Measurements from ENCODE around the gene MMP17. TPM values are rescaled to one million over a fixed set of nuclear protein-coding genes. Genes with fewer than 3 reads are reported as not detected.

The MMP17 gene
- total and polyA plus RNA-seq, 2 of the 4 experiments (the other 2 are of a cell fraction), result 1.4 to 11.8 TPM

DNA sequence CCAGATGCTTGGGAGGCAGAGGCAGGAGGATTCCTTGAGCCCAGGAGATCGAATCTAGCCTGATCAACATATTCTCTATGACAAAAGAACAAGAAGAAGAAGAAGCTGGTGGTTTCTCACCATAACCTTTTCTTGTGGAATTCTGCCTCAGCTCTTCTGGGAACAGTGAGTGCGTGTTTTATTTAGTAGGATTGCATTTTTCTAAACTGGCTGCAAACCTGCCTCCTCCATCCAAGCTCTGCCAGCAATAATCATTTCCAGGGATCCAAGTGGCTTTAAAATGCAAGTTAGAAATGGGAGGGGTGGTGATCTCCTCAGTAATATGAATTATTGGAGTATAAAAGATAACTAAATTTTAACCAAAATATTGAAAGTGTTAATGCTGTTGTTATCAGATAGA is 46.1 kb upstream of the MMP17 start:
- Histone ChIP-seq H3K9ac (ENCODE audit: low read depth, low read length) (no peak overlapping the region), H3K14ac (replicated peaks; ENCODE audit: low read depth, low read length) (no peak overlapping the region), H4K91ac (ENCODE audit: insufficient read depth, low read depth, low read length) (no peak overlapping the region), H2BK5ac (ENCODE audit: low read depth, low read length, poor library complexity, severe bottlenecking) (no peak overlapping the region), H2BK15ac (ENCODE audit: low read depth, low read length) (no peak overlapping the region), H4K20me1 (ENCODE audit: insufficient read depth, low read length) (peaks cover 5% of the 10 kb centered on the region; the same call in 1 of the 2 replicates), H4K8ac (ENCODE audit: low read depth in 2 of 2, low read length in 2 of 2) (no peak overlapping the region), H3K4ac (ENCODE audit: low read depth, low read length) (no peak overlapping the region), H3K18ac (ENCODE audit: low read depth, low read length) (no peak overlapping the region), H3K56ac (ENCODE audit: extremely low read depth, insufficient read depth, low read length) (no peak overlapping the region), H2BK120ac (ENCODE audit: low read depth, low read length) (no peak overlapping the region), H3K9me3 (ENCODE audit: control insufficient read depth, insufficient read depth, low read length) (no peaks in the 10 kb centered on the region), H3K79me1 (ENCODE audit: low read depth in 1 of 2, low read length in 2 of 2) (peaks cover 7 to 24% of the 10 kb centered on the region in 2 experiments; a peak in 2 of 4 replicates), H3K4me3 (ENCODE audit: insufficient read depth, low read depth, low read length) (no peak overlapping the region), H4K5ac (ENCODE audit: low read depth, low read length) (no peak overlapping the region), H3K27me3 (ENCODE audit: control insufficient read depth, insufficient read depth, low read length) (no peaks in the 10 kb centered on the region), H2AK5ac (ENCODE audit: low read depth, low read length) (no peak overlapping the region), H2BK20ac (ENCODE audit: low read depth, low read length) (no peak overlapping the region), H2AK9ac (replicated peaks; ENCODE audit: low read depth, low read length, poor library complexity) (peak overlapping the region; percentile 73), H2AFZ (replicated peaks; ENCODE audit: low read length, poor library complexity) (no peak overlapping the region), H3K4me2 (ENCODE audit: low read depth, low read length) (no peak overlapping the region), H3K27ac (ENCODE audit: insufficient read depth, low read length) (no peak overlapping the region), H3K36me3 (ENCODE audit: control insufficient read depth, insufficient read depth, low read length) (peaks cover 26% of the 10 kb centered on the region), H3K9me1 (ENCODE audit: insufficient read depth, low read length) (peaks cover 7% of the 10 kb centered on the region), H3K23ac (ENCODE audit: low read depth, low read length) (no peak overlapping the region), H3K4me1 (ENCODE audit: control insufficient read depth, insufficient read depth, low read length) (peaks cover 5% of the 10 kb centered on the region; the same call in 1 of the 2 replicates)
- dilution Hi-C loops (cut with HindIII; ENCODE audit: low sequenced_read_pairs, unreplicated experiment), result no loop called here
- intact Hi-C loops (cut with micrococcal nuclease), result loop anchor here (5.0 kb wide), 1 partner anchor 865 kb away; no protein-coding TSS in a partner anchor
- DNase-seq (no peak), ATAC-seq (ENCODE audit: low read depth) (no peak)
- in situ Hi-C loops (cut with MboI; ENCODE audit: low sequenced_read_pairs), result no loop called here
- BruUV-seq (replicated peaks), result no TSS peak
- WGBS, 2 experiments (ENCODE audit: extremely low coverage in 2 of 2, insufficient read length in 1 of 2), result no CpG with 5 or more reads among the region's 2 CpGs
- POLR2A ChIA-PET (ENCODE audit: unreplicated experiment), result no interaction called here
- TF ChIP-seq RCOR1 (IDR thresholded peaks at IDR 0.05; ENCODE audit: insufficient replicate concordance, low read length), result no peak
- no peak for TF ChIP-seq BHLHE40 (IDR thresholded peaks at IDR 0.05; ENCODE audit: low read depth, low read length)
- no peak for TF ChIP-seq CHD1 (IDR thresholded peaks at IDR 0.05; ENCODE audit: low read depth, low read length)
- TF ChIP-seq RAD21 (IDR thresholded peaks at IDR 0.05; ENCODE audit: low read length), result no peak
- TF ChIP-seq SMC3 (IDR thresholded peaks at IDR 0.05; ENCODE audit: low read depth, low read length), result no peak
- no peak for TF ChIP-seq FOS (IDR thresholded peaks at IDR 0.05; ENCODE audit: low read depth, low read length)
- TF ChIP-seq, protein P1, sequence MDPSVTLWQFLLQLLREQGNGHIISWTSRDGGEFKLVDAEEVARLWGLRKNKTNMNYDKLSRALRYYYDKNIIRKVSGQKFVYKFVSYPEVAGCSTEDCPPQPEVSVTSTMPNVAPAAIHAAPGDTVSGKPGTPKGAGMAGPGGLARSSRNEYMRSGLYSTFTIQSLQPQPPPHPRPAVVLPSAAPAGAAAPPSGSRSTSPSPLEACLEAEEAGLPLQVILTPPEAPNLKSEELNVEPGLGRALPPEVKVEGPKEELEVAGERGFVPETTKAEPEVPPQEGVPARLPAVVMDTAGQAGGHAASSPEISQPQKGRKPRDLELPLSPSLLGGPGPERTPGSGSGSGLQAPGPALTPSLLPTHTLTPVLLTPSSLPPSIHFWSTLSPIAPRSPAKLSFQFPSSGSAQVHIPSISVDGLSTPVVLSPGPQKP (IDR thresholded peaks at IDR 0.05; ENCODE audit: borderline replicate concordance, low read depth, low read length), result no peak
- no peak for TF ChIP-seq NFE2L2 (IDR thresholded peaks at IDR 0.05; ENCODE audit: low read depth, low read length)
- TF ChIP-seq, protein P2, sequence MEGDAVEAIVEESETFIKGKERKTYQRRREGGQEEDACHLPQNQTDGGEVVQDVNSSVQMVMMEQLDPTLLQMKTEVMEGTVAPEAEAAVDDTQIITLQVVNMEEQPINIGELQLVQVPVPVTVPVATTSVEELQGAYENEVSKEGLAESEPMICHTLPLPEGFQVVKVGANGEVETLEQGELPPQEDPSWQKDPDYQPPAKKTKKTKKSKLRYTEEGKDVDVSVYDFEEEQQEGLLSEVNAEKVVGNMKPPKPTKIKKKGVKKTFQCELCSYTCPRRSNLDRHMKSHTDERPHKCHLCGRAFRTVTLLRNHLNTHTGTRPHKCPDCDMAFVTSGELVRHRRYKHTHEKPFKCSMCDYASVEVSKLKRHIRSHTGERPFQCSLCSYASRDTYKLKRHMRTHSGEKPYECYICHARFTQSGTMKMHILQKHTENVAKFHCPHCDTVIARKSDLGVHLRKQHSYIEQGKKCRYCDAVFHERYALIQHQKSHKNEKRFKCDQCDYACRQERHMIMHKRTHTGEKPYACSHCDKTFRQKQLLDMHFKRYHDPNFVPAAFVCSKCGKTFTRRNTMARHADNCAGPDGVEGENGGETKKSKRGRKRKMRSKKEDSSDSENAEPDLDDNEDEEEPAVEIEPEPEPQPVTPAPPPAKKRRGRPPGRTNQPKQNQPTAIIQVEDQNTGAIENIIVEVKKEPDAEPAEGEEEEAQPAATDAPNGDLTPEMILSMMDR (conservative IDR thresholded peaks at IDR 0.05; ENCODE audit: low read depth, low read length), result no peak
- no peak for TF ChIP-seq MXI1 (IDR thresholded peaks at IDR 0.05; ENCODE audit: borderline replicate concordance, low read depth, low read length)
- TF ChIP-seq RFX5 (IDR thresholded peaks at IDR 0.05; ENCODE audit: low read depth, low read length), result no peak
- TF ChIP-seq POLR2A (IDR thresholded peaks at IDR 0.05; ENCODE audit: low read depth, low read length), result no peak
- TF ChIP-seq, protein P3, sequence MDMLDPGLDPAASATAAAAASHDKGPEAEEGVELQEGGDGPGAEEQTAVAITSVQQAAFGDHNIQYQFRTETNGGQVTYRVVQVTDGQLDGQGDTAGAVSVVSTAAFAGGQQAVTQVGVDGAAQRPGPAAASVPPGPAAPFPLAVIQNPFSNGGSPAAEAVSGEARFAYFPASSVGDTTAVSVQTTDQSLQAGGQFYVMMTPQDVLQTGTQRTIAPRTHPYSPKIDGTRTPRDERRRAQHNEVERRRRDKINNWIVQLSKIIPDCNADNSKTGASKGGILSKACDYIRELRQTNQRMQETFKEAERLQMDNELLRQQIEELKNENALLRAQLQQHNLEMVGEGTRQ (IDR thresholded peaks at IDR 0.05; ENCODE audit: low read depth, low read length), result no peak
- TF ChIP-seq CEBPB (IDR thresholded peaks at IDR 0.05; ENCODE audit: low read depth, low read length), result no peak
- TF ChIP-seq MAFK (IDR thresholded peaks at IDR 0.05; ENCODE audit: low read depth, low read length), result no peak
- TF ChIP-seq MAZ (IDR thresholded peaks at IDR 0.05; ENCODE audit: borderline replicate concordance, low read depth, low read length), result no peak
- CTCF ChIA-PET, result interaction anchor here (1.1 kb wide), 1 partner anchor 14 kb away, joined by 3 read pairs; no protein-coding TSS in a partner anchor
